WTC11 (cell line): ENCODE data around the gene ACSS3. TPM values are rescaled to one million over a fixed set of nuclear protein-coding genes. Genes with fewer than 3 reads are reported as not detected.

ENCODE experiments used
- ATAC-seq: fragments of 200-7000 bp; cut with Tn5 transposase; 2 replicates; pipeline ENCODE4 v1.10.0; 2021; ENCODE audit warnings: mild to moderate bottlenecking, moderate library complexity
- CTCF ChIA-PET: fragments of 300-600 bp; sonication (Branson Sonifier 250); formaldehyde crosslinking; loops from one replicate; lab custom pipeline; 2021; ENCODE audit warnings: antibody characterized with exemption; lab: Charles Lee
- POLR2A ChIA-PET: fragments of 350-600 bp; sonication (Branson Sonifier 250); formaldehyde crosslinking; loops from one replicate; lab custom pipeline; 2021; ENCODE audit warnings: antibody characterized with exemption; lab: Charles Lee
- DNase-seq: peaks from one replicate; pipeline ENCODE4 v3.0.0; 2021; ENCODE audit warnings: low spot score
- H3K27ac Mint-ChIP-seq: 2 replicates; pipeline ENCODE4 v1.8.0; 2021; ENCODE audit warnings: mixed read lengths
- H3K27me3 Mint-ChIP-seq: 2 replicates; pipeline ENCODE4 v1.8.0; 2021; ENCODE audit warnings: low read depth, mild to moderate bottlenecking, moderate library complexity, mixed read lengths
- H3K36me3 Mint-ChIP-seq: 2 replicates; pipeline ENCODE4 v1.8.0; 2021; ENCODE audit warnings: mixed read lengths
- H3K4me1 Mint-ChIP-seq: 2 replicates; pipeline ENCODE4 v1.8.0; 2022; ENCODE audit warnings: mixed read lengths
- H3K4me3 Mint-ChIP-seq: 2 replicates; pipeline ENCODE4 v1.8.0; 2021; ENCODE audit warnings: mild to moderate bottlenecking, moderate library complexity, mixed read lengths
- H3K9me3 Mint-ChIP-seq: 2 replicates; pipeline ENCODE4 v1.8.0; 2021; ENCODE audit warnings: mixed read lengths
- ATF3 ChIP-seq: sonication (generic); formaldehyde crosslinking; conservative IDR thresholded peaks from 2 replicates; pipeline ENCODE4 v1.8.1; 2022; ENCODE audit warnings: mild to moderate bottlenecking, missing genetic modification reagents
- CREM ChIP-seq: sonication (generic); formaldehyde crosslinking; IDR thresholded peaks from 2 replicates; pipeline ENCODE4 v1.8.1; 2022; ENCODE audit warnings: mild to moderate bottlenecking, missing genetic modification reagents, moderate library complexity
- E2F1 ChIP-seq: sonication (generic); formaldehyde crosslinking; IDR thresholded peaks from 2 replicates; pipeline ENCODE4 v1.8.0; 2022; ENCODE audit warnings: mild to moderate bottlenecking, missing genetic modification reagents
- E2F4 ChIP-seq: sonication (generic); formaldehyde crosslinking; IDR thresholded peaks from 2 replicates; pipeline ENCODE4 v1.8.1; 2022; ENCODE audit warnings: low read depth, mild to moderate bottlenecking, moderate library complexity, missing genetic modification reagents, borderline replicate concordance
- ESRRA ChIP-seq: sonication (generic); formaldehyde crosslinking; IDR thresholded peaks from 2 replicates; pipeline ENCODE4 v1.8.1; 2022; ENCODE audit warnings: mild to moderate bottlenecking, missing genetic modification reagents, borderline replicate concordance
- GRHL2 ChIP-seq: fragments of 250-450 bp; sonication (Bioruptor Pico); IDR thresholded peaks from 2 replicates; pipeline ENCODE4 v1.8.0; 2022; ENCODE audit warnings: mild to moderate bottlenecking, moderate library complexity; ENCODE audit not compliant: insufficient replicate concordance, severe bottlenecking
- NR2C2 ChIP-seq: sonication (generic); formaldehyde crosslinking; IDR thresholded peaks from 2 replicates; pipeline ENCODE4 v1.8.0; 2022; ENCODE audit warnings: mild to moderate bottlenecking, missing genetic modification reagents
- NR3C1 ChIP-seq: sonication (generic); formaldehyde crosslinking; conservative IDR thresholded peaks from 2 replicates; pipeline ENCODE4 v1.8.1; 2023; ENCODE audit warnings: low read depth, mild to moderate bottlenecking, missing genetic modification reagents
- PRDM15 ChIP-seq: sonication (generic); formaldehyde crosslinking; IDR thresholded peaks from 2 replicates; pipeline ENCODE4 v1.8.0; 2022; ENCODE audit warnings: missing genetic modification reagents
- SMAD3 ChIP-seq: sonication (generic); formaldehyde crosslinking; IDR thresholded peaks from 2 replicates; pipeline ENCODE4 v1.8.0; 2022; ENCODE audit warnings: missing genetic modification reagents, mild to moderate bottlenecking, borderline replicate concordance
- STAT6 ChIP-seq: sonication (generic); formaldehyde crosslinking; conservative IDR thresholded peaks from 2 replicates; pipeline ENCODE4 v1.8.1; 2023; ENCODE audit warnings: mild to moderate bottlenecking, low read depth, missing genetic modification reagents, moderate library complexity
- TP53 ChIP-seq: sonication (generic); formaldehyde crosslinking; IDR thresholded peaks from 2 replicates; pipeline ENCODE4 v1.8.1; 2023; ENCODE audit warnings: mild to moderate bottlenecking, missing genetic modification reagents
- USF2 ChIP-seq: sonication (generic); formaldehyde crosslinking; IDR thresholded peaks from 2 replicates; pipeline ENCODE4 v1.8.1; 2023; ENCODE audit warnings: mild to moderate bottlenecking, missing genetic modification reagents, moderate library complexity
- ZBTB43 ChIP-seq: sonication (generic); formaldehyde crosslinking; IDR thresholded peaks from 2 replicates; pipeline ENCODE4 v1.8.1; 2023; ENCODE audit warnings: mild to moderate bottlenecking, missing genetic modification reagents
- ZNF138 ChIP-seq: sonication (generic); formaldehyde crosslinking; conservative IDR thresholded peaks from 2 replicates; pipeline ENCODE4 v1.8.1; 2022; ENCODE audit warnings: mild to moderate bottlenecking, moderate library complexity, missing genetic modification reagents
- ZNF423 ChIP-seq: fragments of 250-450 bp; sonication (Bioruptor Pico); IDR thresholded peaks from 2 replicates; pipeline ENCODE4 v2.1.2; 2022; ENCODE audit warnings: mild to moderate bottlenecking, moderate library complexity
- ZNF425 ChIP-seq: fragments of 250-450 bp; sonication (Bioruptor Pico); conservative IDR thresholded peaks from 2 replicates; pipeline ENCODE4 v1.9.0; 2021; ENCODE audit warnings: mild to moderate bottlenecking
- total RNA-seq: library from RNA; stranded (reverse); gene quantifications from 3 replicates; pipeline ENCODE4 v1.2.3, GENCODE V29; 2021

ACSS3 gene
- total RNA-seq, 1 experiment from 2014 or later, result 18.6 TPM

- no peak overlapping the region for H3K4me3 Mint-ChIP-seq
- DNase-seq, result no peak
- ChIA-PET CTCF (no interaction called here), POLR2A (no interaction called here)
- H3K27me3 Mint-ChIP-seq, result no peaks in the 10 kb centered on the region
- H3K4me1 Mint-ChIP-seq, result peaks cover 19% of the 10 kb centered on the region
- TF ChIP-seq CREM (CRISPR knock-in tag) (no peak), USF2 (CRISPR knock-in tag) (peak; percentile 30; the same call in 1 of the 2 replicates)
- ATAC-seq, result peak; percentile 47
- no peaks in the 10 kb centered on the region for H3K36me3 Mint-ChIP-seq
- no peaks in the 10 kb centered on the region for H3K9me3 Mint-ChIP-seq
- H3K27ac Mint-ChIP-seq, result no peak overlapping the region
These were observed 151.9 kb downstream of the ACSS3 start for GRCh38 chr12:81229759-81230158.

- no peak overlapping the region for H3K27ac Mint-ChIP-seq
- no peak for TF ChIP-seq NR3C1 (CRISPR knock-in tag)
- TF ChIP-seq ZNF138 (CRISPR knock-in tag), result no peak
- no peak for TF ChIP-seq PRDM15
- no peak for TF ChIP-seq ZNF425
- no peak for TF ChIP-seq NR2C2 (CRISPR knock-in tag)
- ATAC-seq, result no peak
These were observed 153.9 kb downstream of the ACSS3 start for GRCh38 chr12:81231574-81232368.

GRCh38 chr12:81245458-81245857 is 167.6 kb downstream of the ACSS3 start:
- H3K27ac Mint-ChIP-seq, result peak overlapping the region; percentile 77
- ChIA-PET POLR2A (no interaction called here), CTCF (no interaction called here)
- H3K36me3 Mint-ChIP-seq, result peaks cover 23% of the 10 kb centered on the region
- peaks cover 11% of the 10 kb centered on the region for H3K4me1 Mint-ChIP-seq
- ATAC-seq, result no peak; the same call in 1 of the 2 replicates
- no peak overlapping the region for H3K4me3 Mint-ChIP-seq
- DNase-seq, result no peak
- H3K27me3 Mint-ChIP-seq, result no peaks in the 10 kb centered on the region
- H3K9me3 Mint-ChIP-seq, result peaks cover 23% of the 10 kb centered on the region
- TF ChIP-seq TP53 (no peak), ZBTB43 (CRISPR knock-in tag) (no peak), ATF3 (CRISPR knock-in tag) (no peak), STAT6 (CRISPR knock-in tag) (no peak), GRHL2 (no peak), E2F4 (no peak), E2F1 (no peak), ESRRA (CRISPR knock-in tag) (no peak), SMAD3 (CRISPR knock-in tag) (no peak), ZNF423 (CRISPR knock-in tag) (no peak)

More at GRCh38 chr12:81231574-81232368, 153.9 kb downstream of the ACSS3 start:
- Mint-ChIP-seq H3K27me3 (no peaks in the 10 kb centered on the region), H3K4me1 (peaks cover 13% of the 10 kb centered on the region), H3K36me3 (no peaks in the 10 kb centered on the region), H3K4me3 (no peak overlapping the region), H3K9me3 (no peaks in the 10 kb centered on the region)
- POLR2A ChIA-PET, result no interaction called here
- no peak for DNase-seq
- CTCF ChIA-PET, result no interaction called here
